MM.1S (cell line): ENCODE results near the gene MRPS35.

ENCODE experiments used
- EZH2 ChIP-seq: fragments of 300-600 bp; sonication (generic); optimal IDR thresholded peaks from 2 replicates; pipeline ENCODE3; 2017; ENCODE audit warnings: low read depth, mild to moderate bottlenecking, antibody characterized with exemption, low read length, mixed read lengths
- EZH2phosphoT487 ChIP-seq: fragments of 300-600 bp; sonication (generic); IDR thresholded peaks from 2 replicates; pipeline ENCODE4 v1.6.1; 2018; ENCODE audit warnings: antibody characterized with exemption, low read length
- TF ChIP-seq, protein P1 (sequence below): fragments of 300-600 bp; sonication (generic); IDR thresholded peaks from 2 replicates; pipeline ENCODE4 v1.5.1; 2016; ENCODE audit warnings: antibody characterized with exemption, low read length, mixed read lengths

DNA sequence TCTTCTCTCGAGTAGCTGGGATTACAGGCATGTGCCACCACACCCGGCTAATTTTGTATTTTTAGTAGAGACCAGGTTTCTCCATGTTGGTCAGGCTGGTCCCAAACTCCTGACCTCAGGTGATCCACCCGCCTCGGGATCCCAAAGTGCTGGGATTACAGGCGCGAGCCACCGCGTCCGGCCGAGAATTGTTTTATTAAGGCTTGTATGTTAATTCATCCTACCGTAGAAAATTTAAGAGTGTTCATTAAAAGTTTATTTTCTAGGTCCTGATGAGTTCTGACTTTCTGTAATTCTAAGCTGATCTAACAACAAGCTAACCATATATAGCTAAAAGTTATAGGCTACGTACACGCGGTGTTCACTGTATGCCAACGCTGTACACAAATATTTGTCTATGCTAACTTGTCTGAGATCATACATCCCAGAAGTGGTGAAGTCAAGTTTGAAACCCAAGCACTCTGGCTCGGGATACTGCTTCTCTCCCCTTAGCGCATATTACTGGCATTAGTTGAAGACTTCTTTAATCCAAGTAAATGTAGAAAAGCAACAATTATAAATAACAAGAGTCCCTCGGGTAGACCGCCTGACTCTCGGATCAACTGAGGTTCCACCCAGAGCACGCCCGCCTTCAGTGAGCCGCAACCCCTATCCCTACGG, 570 bp upstream of the MRPS35 start:
- TF ChIP-seq, protein P1, sequence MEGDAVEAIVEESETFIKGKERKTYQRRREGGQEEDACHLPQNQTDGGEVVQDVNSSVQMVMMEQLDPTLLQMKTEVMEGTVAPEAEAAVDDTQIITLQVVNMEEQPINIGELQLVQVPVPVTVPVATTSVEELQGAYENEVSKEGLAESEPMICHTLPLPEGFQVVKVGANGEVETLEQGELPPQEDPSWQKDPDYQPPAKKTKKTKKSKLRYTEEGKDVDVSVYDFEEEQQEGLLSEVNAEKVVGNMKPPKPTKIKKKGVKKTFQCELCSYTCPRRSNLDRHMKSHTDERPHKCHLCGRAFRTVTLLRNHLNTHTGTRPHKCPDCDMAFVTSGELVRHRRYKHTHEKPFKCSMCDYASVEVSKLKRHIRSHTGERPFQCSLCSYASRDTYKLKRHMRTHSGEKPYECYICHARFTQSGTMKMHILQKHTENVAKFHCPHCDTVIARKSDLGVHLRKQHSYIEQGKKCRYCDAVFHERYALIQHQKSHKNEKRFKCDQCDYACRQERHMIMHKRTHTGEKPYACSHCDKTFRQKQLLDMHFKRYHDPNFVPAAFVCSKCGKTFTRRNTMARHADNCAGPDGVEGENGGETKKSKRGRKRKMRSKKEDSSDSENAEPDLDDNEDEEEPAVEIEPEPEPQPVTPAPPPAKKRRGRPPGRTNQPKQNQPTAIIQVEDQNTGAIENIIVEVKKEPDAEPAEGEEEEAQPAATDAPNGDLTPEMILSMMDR, result no peak
- TF ChIP-seq EZH2, result no peak
- TF ChIP-seq EZH2phosphoT487, result no peak
